ENCODE data around the gene SF3B2.
"Not testable (repeated sequence)": the region's sequence is repeated elsewhere in the genome, so short reads cannot be mapped to it uniquely, and the experiment has no call there.

Gene SF3B2

DNA sequence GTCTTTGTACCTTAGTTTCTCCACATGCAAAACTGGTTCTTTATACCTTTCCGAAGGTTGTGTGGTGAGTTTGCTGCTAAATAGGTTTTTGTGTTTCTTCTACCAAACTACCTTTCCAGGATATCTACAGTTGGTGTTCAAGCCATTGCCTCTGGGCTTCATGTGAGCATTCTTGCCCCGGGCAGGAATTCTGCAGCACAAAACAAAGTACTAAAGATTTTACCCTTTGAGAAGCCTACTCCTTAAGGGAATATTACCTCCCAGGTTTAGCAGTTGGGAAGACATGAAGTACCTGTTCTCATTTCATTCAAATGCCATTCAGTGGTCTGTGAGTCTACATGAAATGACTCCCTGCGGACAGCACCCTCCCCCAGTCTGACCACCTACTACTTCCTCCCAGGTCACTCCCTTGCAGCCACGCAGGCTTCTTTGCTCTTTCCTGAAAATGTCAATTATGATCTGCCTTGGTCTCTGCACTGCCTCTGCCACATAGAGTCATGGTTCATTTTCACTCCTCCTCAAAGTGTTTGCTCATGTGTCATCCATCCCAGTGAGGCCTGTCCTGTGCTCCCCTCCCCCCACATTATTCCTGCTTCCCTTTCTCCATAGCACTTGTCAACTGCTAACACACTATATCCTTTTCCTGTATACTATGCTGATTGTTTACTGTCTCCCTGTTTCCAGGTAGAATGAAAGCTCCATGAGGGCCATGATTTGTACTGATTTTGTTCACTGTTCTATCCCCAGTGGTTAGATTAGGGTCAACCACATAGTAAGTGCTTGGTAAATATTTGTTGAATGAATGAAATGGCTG is 54.8 kb downstream of the SF3B2 start:
- no peaks in the 10 kb centered on the region for H3K27me3 ChIP-seq (ENCODE audit: control insufficient read depth in 1 of 2, insufficient read depth in 2 of 2, low read length in 2 of 2)
- no peak overlapping the region for H3K9ac ChIP-seq (ENCODE audit: low read depth in 1 of 2, low read length in 2 of 2)
- H3K4me3 ChIP-seq (ENCODE audit: low read depth in 1 of 2, low read length in 2 of 2) = no peak overlapping the region
- H3K36me3 ChIP-seq (ENCODE audit: control insufficient read depth in 1 of 2, insufficient read depth in 2 of 2, low read length in 2 of 2) = no peaks in the 10 kb centered on the region
- H3K27ac ChIP-seq (ENCODE audit: low read depth, low read length) = no peak overlapping the region
- H3K4me1 ChIP-seq (ENCODE audit: control insufficient read depth in 1 of 2, insufficient read depth in 2 of 2, low read length in 2 of 2) = peaks cover 3 to 24% of the 10 kb centered on the region in 2 donors
- no peaks in the 10 kb centered on the region for H3K9me3 ChIP-seq (ENCODE audit: control insufficient read depth in 1 of 2, low read length in 2 of 2)

DNA sequence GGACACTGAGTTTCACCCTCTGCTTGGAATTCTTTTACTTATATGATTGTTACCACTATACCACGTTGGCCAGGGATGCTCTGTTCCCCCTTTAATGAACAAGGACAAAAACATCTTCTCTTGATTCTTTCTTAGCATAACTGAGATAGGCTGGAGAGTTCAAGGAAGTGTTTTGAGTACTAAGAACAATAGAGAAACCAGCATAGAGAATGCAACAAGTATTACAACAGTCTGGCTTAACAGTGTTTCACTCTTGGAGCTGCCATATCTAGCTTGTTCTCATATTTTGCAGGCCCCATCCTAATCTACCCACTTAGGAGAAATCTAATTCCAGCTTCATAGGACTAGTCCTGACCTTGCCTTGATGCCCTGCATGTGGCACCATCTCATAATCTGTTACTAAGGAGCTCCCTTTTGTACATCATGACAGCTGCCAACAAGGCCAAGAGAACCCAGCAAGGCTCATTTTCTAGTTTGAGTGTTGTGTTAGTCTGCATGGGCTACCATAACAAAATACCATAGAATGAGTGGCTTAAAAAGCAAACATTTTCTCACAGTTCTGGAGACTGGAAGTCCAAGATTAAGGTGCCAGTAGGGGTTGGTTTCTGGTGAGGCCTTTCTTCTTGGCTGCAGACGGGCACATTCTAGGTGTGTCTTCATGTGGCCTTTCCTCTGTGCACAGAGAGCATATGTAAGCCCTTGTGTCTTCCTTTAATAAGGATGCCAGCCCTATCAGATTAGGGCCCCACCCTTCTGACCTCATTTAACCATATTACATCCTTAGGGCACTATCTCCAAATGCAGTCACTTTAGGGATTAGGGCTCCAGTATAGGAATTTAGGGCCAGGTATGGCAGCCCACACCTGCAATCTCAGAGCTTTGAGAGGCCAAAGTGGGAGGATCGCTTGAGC is 55.7 kb downstream of the SF3B2 start:
- no peak overlapping the region for H3K27ac ChIP-seq (ENCODE audit: low read depth, low read length)
- H3K27me3 ChIP-seq (ENCODE audit: control insufficient read depth in 1 of 2, insufficient read depth in 2 of 2, low read length in 2 of 2) = no peaks in the 10 kb centered on the region
- H3K36me3 ChIP-seq (ENCODE audit: control insufficient read depth in 1 of 2, insufficient read depth in 2 of 2, low read length in 2 of 2) = no peaks in the 10 kb centered on the region
- H3K9me3 ChIP-seq (ENCODE audit: control insufficient read depth in 1 of 2, low read length in 2 of 2) = no peaks in the 10 kb centered on the region
- H3K4me3 ChIP-seq (ENCODE audit: low read depth in 1 of 2, low read length in 2 of 2) = no peak overlapping the region
- H3K4me1 ChIP-seq (ENCODE audit: control insufficient read depth in 1 of 2, insufficient read depth in 2 of 2, low read length in 2 of 2) = peaks cover 11 to 33% of the 10 kb centered on the region in 2 donors
- no peak overlapping the region for H3K9ac ChIP-seq (ENCODE audit: low read depth in 1 of 2, low read length in 2 of 2)

DNA sequence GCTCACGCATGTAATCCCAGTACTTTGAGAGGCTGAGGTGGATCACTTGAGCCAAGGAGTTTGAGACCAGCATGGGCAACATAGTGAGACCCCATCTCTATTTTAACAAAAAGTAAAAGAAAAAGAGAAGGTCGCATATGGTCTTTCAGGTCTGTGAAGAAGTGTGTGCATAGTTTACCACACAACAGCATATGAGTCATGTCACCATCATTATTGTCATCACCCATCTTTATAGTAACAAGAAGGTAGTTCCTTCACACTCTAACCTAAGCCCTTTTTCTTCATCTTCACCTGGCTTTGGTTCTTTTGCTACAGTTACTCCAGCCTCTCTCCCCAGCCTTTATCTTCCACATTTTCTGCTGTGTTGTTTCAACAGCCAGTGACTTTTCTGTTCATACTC is 57.1 kb downstream of the SF3B2 start:
- Histone ChIP-seq H3K4me1 (ENCODE audit: control insufficient read depth in 1 of 2, insufficient read depth in 2 of 2, low read length in 2 of 2) (peaks cover 18 to 44% of the 10 kb centered on the region in 2 donors), H3K27me3 (ENCODE audit: control insufficient read depth in 1 of 2, insufficient read depth in 2 of 2, low read length in 2 of 2) (no peaks in the 10 kb centered on the region), H3K4me3 (ENCODE audit: low read depth in 1 of 2, low read length in 2 of 2) (no peak overlapping the region), H3K36me3 (ENCODE audit: control insufficient read depth in 1 of 2, insufficient read depth in 2 of 2, low read length in 2 of 2) (no peaks in the 10 kb centered on the region), H3K9ac (ENCODE audit: low read depth in 1 of 2, low read length in 2 of 2) (no peak overlapping the region), H3K27ac (ENCODE audit: low read depth, low read length) (no peak overlapping the region), H3K9me3 (ENCODE audit: control insufficient read depth in 1 of 2, low read length in 2 of 2) (no peaks in the 10 kb centered on the region)

DNA sequence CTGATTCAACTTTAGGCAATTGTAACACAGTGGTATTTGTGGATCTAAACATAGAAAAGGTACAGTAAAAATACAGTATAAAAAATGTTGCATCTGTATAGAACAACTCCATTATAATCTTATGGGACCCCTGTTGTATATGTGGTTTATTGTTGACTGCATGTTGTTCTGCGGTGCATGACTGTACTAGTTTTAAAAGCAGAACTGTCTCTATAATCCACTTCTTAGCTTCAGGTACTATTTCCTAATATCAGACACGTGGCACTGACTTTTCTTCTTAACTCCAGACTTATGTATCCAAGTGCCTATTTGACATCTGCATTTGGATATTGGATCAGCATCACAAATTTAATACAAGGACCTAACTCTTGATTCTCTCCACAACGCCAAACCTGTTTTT is 59.0 kb downstream of the SF3B2 start:
- H3K36me3 ChIP-seq (ENCODE audit: control insufficient read depth in 1 of 2, insufficient read depth in 2 of 2, low read length in 2 of 2) = no peaks in the 10 kb centered on the region
- H3K9me3 ChIP-seq (ENCODE audit: control insufficient read depth in 1 of 2, low read length in 2 of 2) = no peaks in the 10 kb centered on the region
- H3K27ac ChIP-seq (ENCODE audit: low read depth, low read length) = no peak overlapping the region
- no peak overlapping the region for H3K4me3 ChIP-seq (ENCODE audit: low read depth in 1 of 2, low read length in 2 of 2)
- H3K4me1 ChIP-seq (ENCODE audit: control insufficient read depth in 1 of 2, insufficient read depth in 2 of 2, low read length in 2 of 2) = peaks cover 34 to 62% of the 10 kb centered on the region in 2 donors
- no peaks in the 10 kb centered on the region for H3K27me3 ChIP-seq (ENCODE audit: control insufficient read depth in 1 of 2, insufficient read depth in 2 of 2, low read length in 2 of 2)
- H3K9ac ChIP-seq (ENCODE audit: low read depth in 1 of 2, low read length in 2 of 2) = no peak overlapping the region

DNA sequence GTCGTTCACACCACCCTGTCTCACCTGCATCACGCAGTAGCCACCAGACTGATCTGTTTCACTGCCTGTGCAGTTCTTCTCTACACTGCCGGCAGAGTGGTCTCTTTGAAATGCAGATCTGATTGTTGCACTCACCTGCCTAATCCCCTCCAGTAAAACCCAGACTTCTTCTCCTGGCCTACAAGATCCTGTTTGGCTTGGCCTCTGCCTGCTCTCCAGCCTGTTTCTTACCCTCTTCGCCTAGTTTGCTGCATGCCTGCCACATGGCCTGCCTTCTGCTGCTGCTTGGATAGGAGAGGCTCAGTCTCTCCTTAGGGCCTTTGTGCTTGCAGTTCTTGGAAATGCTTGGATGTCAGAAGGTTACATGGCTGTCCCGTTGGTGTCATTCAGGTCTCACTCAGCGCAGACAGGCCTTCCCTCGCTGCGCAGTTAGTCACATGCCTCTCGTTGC is 59.9 kb downstream of the SF3B2 start:
- no peak overlapping the region for H3K27ac ChIP-seq (ENCODE audit: low read depth, low read length)
- no peaks in the 10 kb centered on the region for H3K36me3 ChIP-seq (ENCODE audit: control insufficient read depth in 1 of 2, insufficient read depth in 2 of 2, low read length in 2 of 2)
- no peaks in the 10 kb centered on the region for H3K27me3 ChIP-seq (ENCODE audit: control insufficient read depth in 1 of 2, insufficient read depth in 2 of 2, low read length in 2 of 2)
- H3K4me3 ChIP-seq (ENCODE audit: low read depth in 1 of 2, low read length in 2 of 2) = no peak overlapping the region
- no peaks in the 10 kb centered on the region for H3K9me3 ChIP-seq (ENCODE audit: control insufficient read depth in 1 of 2, low read length in 2 of 2)
- H3K9ac ChIP-seq (ENCODE audit: low read depth in 1 of 2, low read length in 2 of 2) = no peak overlapping the region
- H3K4me1 ChIP-seq (ENCODE audit: control insufficient read depth in 1 of 2, insufficient read depth in 2 of 2, low read length in 2 of 2) = peaks cover 40 to 61% of the 10 kb centered on the region in 2 donors

DNA sequence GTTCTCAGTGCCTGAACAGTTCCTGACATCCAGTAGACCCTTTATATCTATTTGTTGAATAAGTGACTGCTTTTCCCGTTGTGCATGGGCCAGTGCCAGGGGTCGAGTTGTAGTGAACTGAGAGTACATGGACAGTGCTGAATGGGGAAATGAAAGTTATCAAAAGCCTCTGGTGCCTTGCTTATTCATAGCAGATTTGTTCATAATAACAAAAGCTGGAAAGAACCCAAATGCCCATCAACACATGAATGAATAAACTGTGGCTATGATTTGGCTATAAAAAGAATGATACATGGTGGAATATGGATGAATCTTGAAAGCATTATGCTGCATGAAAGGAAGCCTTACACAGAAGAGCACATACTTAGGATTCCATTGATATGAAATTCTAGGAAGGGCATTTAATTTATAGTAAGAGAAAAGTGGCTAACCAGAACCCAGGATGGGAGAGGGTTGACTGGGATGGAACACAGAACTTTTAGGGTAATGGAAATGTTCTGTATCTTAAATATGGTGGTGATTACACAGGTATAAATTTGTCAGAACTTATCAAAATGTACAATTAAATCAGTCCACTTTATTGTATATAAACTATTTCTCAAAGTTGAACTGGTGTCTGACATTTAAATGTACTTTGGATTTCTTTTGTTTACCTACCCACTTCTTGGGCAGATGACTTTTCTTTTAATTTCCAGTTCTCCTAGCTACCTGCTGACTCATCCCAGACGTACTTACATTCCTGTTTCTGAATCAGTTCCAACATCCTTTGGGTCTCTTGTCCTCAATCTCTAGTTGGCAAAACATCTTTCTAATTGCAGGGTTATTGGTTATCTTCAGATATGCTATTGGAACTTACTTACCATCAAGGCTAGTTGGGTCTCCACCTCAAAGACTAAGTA is 60.7 kb downstream of the SF3B2 start:
- H3K27ac ChIP-seq (ENCODE audit: low read depth, low read length) = no peak overlapping the region

DNA sequence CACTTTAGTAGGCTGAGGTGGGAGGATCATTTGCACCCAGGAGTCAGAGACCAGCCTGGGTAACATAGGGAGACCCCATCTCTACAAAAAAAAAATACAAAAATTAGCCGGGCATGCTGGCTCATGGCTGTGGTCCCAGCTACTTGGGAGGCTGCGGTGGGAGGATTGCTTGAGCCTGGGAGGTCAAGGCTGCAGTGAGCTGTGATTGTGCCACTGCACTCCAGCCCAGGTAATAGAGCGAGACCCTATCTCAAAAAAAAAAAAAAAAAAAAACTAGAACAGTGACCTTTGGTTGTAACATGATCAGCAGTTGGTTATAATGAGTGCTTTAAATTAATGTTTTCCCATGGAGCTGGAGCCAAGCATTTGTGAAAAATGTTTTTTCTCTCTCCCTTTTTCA is 62.8 kb downstream of the SF3B2 start:
- H3K27ac ChIP-seq (ENCODE audit: low read depth, low read length); H3K36me3 ChIP-seq (ENCODE audit: control insufficient read depth in 1 of 2, insufficient read depth in 2 of 2, low read length in 2 of 2); H3K27me3 ChIP-seq (ENCODE audit: control insufficient read depth in 1 of 2, insufficient read depth in 2 of 2, low read length in 2 of 2); H3K4me3 ChIP-seq (ENCODE audit: low read depth in 1 of 2, low read length in 2 of 2); H3K9ac ChIP-seq (ENCODE audit: low read depth in 1 of 2, low read length in 2 of 2); H3K9me3 ChIP-seq (ENCODE audit: control insufficient read depth in 1 of 2, low read length in 2 of 2): not testable (repeated sequence)
- peaks cover 46 to 47% of the 10 kb centered on the region in 2 donors for H3K4me1 ChIP-seq (ENCODE audit: control insufficient read depth in 1 of 2, insufficient read depth in 2 of 2, low read length in 2 of 2)

More for the DNA sequence above, 60.7 kb downstream of the SF3B2 start:
- Histone ChIP-seq H3K9me3 (ENCODE audit: control insufficient read depth in 1 of 2, low read length in 2 of 2) (no peaks in the 10 kb centered on the region), H3K36me3 (ENCODE audit: control insufficient read depth in 1 of 2, insufficient read depth in 2 of 2, low read length in 2 of 2) (no peaks in the 10 kb centered on the region), H3K4me3 (ENCODE audit: low read depth in 1 of 2, low read length in 2 of 2) (no peak overlapping the region), H3K9ac (ENCODE audit: low read depth in 1 of 2, low read length in 2 of 2) (no peak overlapping the region), H3K4me1 (ENCODE audit: control insufficient read depth in 1 of 2, insufficient read depth in 2 of 2, low read length in 2 of 2) (peaks cover 40 to 57% of the 10 kb centered on the region in 2 donors), H3K27me3 (ENCODE audit: control insufficient read depth in 1 of 2, insufficient read depth in 2 of 2, low read length in 2 of 2) (no peaks in the 10 kb centered on the region)

DNA sequence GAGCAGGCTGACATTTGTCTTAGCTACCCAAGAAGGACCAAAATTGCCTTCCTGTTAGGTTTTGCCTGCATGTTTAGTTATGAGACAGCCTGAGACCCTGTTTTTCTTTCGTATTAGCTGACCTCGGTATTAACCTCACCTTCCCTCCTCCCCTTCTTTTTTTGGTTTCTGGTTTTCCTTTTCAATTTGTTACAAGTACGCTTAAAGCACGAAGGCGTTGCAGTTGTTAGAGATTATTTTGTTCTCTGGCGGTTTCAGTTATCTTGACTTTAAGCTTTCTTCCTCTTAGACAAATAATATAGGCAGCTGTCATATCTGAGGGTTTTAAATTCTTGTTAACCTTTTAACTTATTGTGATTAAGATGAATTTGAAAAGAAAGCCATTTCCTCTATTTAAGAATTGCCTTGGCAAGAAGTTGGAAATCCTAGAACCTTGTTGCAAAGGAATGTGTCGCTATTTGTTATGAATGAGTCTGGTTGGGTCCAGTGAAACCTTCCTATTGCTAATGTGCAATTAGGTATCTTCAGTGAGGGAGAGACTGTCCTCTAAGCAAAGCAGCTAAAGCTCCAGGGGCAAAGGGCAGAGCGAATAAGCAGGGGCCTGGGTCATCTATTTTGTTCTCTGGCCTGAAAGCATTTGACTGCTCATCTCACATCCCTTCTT is 63.6 kb downstream of the SF3B2 start:
- H3K9me3 ChIP-seq (ENCODE audit: control insufficient read depth in 1 of 2, low read length in 2 of 2) = no peaks in the 10 kb centered on the region
- H3K4me3 ChIP-seq (ENCODE audit: low read depth in 1 of 2, low read length in 2 of 2) = peak overlapping the region; percentile 35 to 42
- no peak overlapping the region for H3K27ac ChIP-seq (ENCODE audit: low read depth, low read length)
- no peaks in the 10 kb centered on the region for H3K27me3 ChIP-seq (ENCODE audit: control insufficient read depth in 1 of 2, insufficient read depth in 2 of 2, low read length in 2 of 2)
- H3K36me3 ChIP-seq (ENCODE audit: control insufficient read depth in 1 of 2, insufficient read depth in 2 of 2, low read length in 2 of 2) = no peaks in the 10 kb centered on the region
- peak overlapping the region; percentile 2 to 23 for H3K9ac ChIP-seq (ENCODE audit: low read depth in 1 of 2, low read length in 2 of 2)
- peaks cover 46 to 47% of the 10 kb centered on the region in 2 donors for H3K4me1 ChIP-seq (ENCODE audit: control insufficient read depth in 1 of 2, insufficient read depth in 2 of 2, low read length in 2 of 2)

DNA sequence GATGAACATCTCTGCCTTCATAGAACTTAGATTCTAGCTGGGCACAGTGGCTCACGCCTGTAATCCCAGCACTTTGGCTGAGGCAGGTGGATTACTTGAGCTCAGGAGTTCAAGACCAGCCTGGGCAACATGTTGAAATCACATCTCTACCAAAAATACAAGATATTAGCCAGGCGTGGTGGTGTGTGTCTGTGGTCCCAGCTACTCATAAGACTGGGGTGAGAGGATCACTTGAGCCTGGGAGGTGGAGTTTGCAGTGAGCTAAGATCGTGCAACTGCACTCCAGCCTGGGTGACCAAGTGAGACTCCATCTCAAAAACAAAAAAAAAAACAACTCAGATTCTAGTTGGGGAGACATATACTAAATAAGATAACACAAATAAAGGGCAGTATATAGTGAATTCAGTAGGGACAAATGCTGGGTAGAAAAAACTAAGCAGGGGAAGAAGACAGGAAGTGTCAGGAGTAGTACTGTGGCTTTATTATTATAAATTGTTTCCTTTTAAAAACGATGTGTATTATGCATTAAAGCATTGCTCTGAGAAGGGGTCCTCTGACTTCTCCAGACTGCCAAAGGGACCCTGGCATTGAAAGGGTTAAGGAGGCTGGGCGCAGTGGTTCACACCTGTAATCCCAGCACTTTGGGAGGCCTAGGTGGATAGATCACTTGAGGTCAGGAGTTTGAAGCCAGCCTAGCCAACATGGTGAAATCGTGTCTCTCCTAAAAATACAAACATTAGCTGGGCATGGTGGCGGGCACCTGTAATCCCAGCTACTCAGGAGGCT is 64.6 kb downstream of the SF3B2 start:
- Histone ChIP-seq H3K9ac (ENCODE audit: low read depth in 1 of 2, low read length in 2 of 2) (no peak overlapping the region), H3K27ac (ENCODE audit: low read depth, low read length) (no peak overlapping the region), H3K9me3 (ENCODE audit: control insufficient read depth in 1 of 2, low read length in 2 of 2) (no peaks in the 10 kb centered on the region), H3K27me3 (ENCODE audit: control insufficient read depth in 1 of 2, insufficient read depth in 2 of 2, low read length in 2 of 2) (no peaks in the 10 kb centered on the region), H3K36me3 (ENCODE audit: control insufficient read depth in 1 of 2, insufficient read depth in 2 of 2, low read length in 2 of 2) (no peaks in the 10 kb centered on the region), H3K4me1 (ENCODE audit: control insufficient read depth in 1 of 2, insufficient read depth in 2 of 2, low read length in 2 of 2) (peaks cover 44 to 46% of the 10 kb centered on the region in 2 donors), H3K4me3 (ENCODE audit: low read depth in 1 of 2, low read length in 2 of 2) (no peak overlapping the region)
